ENCODE data around the gene PPP1R13B. TPM values are rescaled to one million over a fixed set of nuclear protein-coding genes. Genes with fewer than 3 reads are reported as not detected.

PPP1R13B gene
- total RNA-seq, 1 donor from 2014 or later = 39.8 TPM

DNA sequence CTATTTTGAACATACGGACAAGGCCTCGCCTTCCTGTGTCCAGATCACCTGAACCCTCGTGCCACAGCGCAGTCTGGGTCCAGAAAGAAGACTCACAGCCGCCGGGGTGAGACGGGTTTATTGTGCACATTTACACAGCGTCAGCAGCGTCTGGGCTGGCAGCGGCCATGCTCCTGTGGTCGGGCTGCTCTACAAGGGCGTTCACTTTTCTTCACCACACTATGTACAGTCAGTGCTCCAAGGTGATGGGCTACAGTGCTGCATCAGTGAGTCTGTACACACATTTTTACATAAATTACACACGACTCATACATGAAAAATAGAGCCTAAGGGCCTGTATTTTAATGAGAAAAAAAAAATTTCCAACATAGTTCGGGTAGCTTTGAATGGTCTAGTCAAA, 113.7 kb downstream of the PPP1R13B start:
- DNase-seq (ENCODE audit: extremely low read depth, low read depth, low spot score) = no peak

DNA sequence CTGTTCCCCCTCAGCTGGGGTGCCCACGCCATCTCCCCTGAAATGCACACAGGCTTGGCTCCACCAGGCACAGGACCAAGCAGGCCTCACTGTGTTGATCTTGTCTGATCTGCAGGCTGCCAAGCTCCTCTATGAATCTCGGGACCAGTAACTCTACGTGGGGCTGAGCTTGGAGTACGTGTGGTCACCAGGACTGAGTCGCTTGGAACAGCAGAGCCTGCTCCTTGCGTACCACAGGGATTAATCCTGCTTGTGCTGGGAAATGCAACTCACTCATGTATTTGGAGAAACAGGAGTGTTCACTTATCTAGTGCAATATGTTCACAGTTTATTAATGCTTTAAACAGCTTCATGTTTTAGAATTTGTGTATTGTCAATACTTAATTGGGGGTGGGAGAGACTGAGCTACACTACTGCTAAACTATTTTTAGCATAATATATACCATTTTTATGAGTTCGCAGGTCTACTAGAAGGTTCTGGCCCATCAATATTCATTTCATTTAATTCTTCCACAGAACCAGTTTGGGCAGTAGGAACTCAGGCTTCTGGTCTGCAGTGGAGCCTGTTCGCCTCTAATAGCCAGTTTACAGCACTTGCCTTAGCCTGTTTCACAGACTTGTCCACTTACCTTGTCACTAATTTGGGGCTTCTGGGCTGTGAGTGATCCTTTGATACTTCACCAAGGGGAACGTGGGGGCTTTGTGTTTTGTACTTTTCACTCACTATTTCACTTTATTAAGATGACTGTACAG, 114.3 kb downstream of the PPP1R13B start:
- no peak for DNase-seq (ENCODE audit: extremely low read depth, low read depth, low spot score)

- no peak for DNase-seq (ENCODE audit: extremely low read depth, low read depth, low spot score)
Observed at GRCh38 chr14:103731916-103732867, 115.2 kb downstream of the PPP1R13B start.

- DNase-seq (ENCODE audit: extremely low read depth, low read depth, low spot score) = no peak
Observed at GRCh38 chr14:103731481-103731880, 115.9 kb downstream of the PPP1R13B start.

GRCh38 chr14:103730490-103731035, 116.8 kb downstream of the PPP1R13B start:
- no peak for DNase-seq (ENCODE audit: extremely low read depth, low read depth, low spot score)

DNA sequence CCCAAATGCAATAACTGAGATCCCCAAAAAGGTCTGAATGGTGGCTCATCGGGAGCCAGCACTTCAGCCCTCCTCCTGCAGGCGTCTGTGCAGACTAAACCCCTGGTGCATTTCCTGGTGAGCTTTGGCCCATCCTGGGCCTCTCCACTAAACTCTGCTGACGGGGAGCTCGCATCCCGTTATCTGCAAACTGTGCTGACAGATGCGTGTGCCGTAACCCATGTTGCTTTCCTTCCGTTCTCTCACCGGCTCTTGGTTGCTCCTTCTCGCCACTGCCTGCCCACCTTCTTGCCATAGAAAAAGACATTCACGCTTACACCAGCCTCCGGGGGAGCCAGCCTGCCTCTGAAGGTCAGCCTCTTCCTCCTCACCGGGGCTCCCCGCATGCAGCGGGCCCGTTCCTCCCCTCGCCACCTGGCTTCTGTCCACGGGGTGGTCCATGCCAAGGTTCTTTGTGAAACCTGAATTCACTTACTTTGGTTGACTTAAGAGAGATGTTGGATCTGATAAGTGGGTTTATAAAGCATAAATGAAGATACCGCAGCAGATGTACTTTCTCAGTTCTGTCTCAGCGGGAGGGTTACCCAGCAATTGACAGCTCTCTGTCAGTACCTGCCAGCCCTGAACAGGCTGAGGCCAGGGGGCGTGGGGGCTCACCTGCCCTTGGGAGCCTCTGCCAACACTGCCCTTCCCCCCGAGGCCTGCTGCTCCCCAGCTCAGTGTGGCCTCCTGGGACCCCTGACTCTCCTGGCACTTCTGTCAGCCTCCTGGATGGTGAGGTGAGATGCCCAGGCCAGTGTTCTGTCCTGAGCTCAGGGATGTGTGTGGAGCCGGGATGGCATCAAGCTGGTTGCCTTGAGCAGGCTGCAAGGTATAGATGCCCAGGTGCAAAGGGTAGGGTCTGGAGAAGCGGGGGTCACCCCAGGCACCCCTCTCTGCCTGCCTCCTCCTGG, 117.6 kb downstream of the PPP1R13B start:
- no peak for DNase-seq (ENCODE audit: extremely low read depth, low read depth, low spot score)

DNA sequence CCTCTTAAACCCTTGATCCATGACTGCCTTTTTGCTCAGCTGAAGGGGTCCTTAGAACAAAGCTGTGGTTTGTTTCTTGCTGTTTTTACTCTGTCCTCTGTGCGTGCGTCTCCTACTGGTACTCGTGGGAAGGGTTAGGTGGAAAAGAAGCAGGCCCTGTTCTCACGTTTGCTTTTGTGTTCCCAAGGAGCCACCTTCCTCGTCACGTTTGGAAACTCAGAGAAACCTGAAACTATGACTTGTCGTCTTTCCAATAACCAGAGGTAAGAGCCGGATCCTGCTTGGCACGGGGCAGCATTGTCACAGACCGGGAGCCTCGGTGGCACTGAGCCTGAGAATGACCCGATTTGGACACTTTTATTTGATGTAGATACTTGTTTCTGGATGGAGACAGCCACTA, 118.7 kb downstream of the PPP1R13B start:
- DNase-seq (ENCODE audit: extremely low read depth, low read depth, low spot score) = no peak

- no peak for DNase-seq (ENCODE audit: extremely low read depth, low read depth, low spot score)
Observed at GRCh38 chr14:103728141-103728540, 119.2 kb downstream of the PPP1R13B start.

DNA sequence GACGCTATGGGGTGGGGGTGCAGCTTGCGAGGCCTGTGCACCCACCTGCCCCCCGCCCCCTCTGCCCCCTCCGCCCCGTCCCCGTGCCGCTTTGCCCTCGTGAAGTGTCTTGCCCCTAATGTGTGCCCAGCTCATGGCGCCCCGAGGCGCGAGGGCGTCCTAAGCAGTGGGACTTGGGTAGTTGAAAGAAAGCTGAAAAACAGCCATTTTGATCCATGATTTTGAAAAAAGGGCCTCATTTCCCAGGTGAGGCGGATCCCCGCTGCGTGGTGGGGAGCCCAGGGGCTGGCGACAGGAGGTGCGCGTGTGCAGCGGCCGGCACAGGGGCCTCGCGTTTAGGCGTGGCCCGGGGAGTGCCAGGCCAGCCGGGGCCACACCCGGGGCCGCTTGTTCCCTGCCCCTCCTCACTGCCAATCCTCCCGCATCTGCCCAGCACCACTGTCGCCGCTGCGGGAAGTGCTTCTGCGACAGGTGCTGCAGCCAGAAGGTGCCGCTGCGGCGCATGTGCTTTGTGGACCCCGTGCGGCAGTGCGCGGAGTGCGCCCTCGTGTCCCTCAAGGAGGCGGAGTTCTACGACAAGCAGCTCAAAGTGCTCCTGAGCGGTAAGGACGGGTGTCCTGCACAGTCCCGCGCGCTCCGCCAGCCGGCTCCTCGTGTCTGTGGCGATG, 119.9 kb downstream of the PPP1R13B start:
- no peak for DNase-seq (ENCODE audit: extremely low read depth, low read depth, low spot score)

DNA sequence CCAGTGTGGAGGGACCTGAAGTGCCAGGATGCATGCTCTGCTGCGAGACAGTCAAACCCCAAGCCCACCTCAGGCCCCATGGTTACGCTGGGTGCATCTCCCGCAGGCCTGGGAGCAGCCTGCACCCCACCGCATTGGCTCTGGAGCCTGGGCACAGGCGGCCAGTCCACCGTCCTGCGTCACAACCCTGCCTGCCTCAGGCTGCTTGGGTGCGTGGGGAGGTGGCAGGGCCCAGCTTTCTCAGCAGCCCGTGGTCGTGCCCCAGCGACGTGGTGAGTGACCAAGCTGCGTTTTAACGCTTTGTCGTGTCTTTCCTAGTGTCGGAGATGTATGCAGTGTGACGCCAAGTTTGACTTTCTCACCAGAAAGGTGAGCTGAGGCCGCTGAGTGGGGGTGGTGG, 120.9 kb downstream of the PPP1R13B start:
- no peak for DNase-seq (ENCODE audit: extremely low read depth, low read depth, low spot score)

DNA sequence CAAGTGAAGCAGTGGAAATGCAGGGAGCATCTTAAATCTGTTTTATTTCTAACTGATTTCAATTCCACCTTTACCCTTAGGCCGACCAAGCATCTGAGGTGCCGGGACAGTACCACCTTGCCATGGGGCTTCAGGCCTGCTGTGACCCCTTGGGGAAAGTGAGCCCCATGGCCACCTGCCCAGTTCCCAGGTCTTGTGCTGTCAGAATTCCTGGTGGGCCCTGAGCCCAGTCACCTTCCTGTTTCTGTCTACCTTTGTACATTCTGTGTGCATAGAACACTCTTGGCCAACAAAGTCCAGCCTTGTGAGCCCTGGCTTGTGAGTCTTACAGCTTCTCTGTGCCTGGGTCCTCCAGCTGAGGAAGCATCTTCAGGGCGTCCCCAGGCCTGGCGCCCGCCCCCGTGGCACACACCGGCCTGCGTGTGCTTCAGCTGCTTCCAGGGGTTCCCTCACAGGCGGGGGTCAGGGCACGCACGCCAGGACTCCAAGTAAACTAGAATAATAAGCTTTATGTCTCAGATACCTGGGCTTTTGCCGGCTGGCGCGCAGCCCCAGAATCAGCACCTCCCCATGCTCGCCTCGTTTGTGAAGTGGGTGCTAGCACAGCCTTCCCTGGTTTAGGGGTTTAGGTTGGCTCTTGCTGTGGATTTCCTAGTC, 121.5 kb downstream of the PPP1R13B start:
- DNase-seq (ENCODE audit: extremely low read depth, low read depth, low spot score) = no peak

- no peak for DNase-seq (ENCODE audit: extremely low read depth, low read depth, low spot score)
Observed at GRCh38 chr14:103725001-103725682, 122.2 kb downstream of the PPP1R13B start.

- no peak for DNase-seq (ENCODE audit: extremely low read depth, low read depth, low spot score)
Observed at GRCh38 chr14:103724116-103724515, 123.3 kb downstream of the PPP1R13B start.

GRCh38 chr14:103723748-103724081, 123.7 kb downstream of the PPP1R13B start:
- DNase-seq (ENCODE audit: extremely low read depth, low read depth, low spot score) = no peak

DNA sequence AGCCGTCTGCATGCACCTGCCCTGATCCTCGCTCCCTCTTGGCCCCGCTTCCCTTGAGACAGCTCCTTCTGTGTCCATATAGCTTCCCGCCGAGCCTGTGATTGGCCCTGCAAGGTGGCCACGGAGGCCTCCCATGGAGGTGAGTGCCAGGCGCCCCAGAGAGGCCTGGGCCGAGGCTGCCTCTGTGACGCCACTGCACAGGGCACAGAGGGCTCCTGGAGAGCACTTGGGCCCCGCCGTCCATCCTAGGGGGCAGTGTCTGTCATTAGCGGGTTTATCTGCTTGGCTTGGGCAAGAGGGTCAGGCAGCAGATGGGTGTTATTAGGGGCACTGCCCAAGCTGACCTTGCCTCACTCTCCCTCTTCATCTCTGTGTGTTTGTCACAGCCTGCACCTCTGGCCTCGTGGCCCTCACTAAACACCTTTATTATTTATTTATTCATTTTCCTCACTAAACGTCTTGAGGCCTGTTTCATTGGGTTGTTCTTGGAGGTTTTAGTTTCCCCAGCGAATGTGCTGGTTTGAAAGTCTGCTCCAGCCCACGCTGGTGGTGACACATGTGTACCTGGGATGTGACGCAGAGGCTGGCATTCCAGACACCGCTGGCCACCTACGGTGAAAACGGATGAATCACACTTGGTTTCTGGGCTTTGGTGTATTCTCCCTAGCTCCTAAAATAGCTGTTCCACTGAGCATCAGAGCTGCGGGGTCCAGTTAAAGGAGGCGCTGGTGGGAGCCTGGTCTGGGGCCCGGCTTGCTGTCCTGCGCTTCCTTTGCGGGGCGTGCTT, 125.8 kb downstream of the PPP1R13B start:
- no peak for DNase-seq (ENCODE audit: extremely low read depth, low read depth, low spot score)

DNA sequence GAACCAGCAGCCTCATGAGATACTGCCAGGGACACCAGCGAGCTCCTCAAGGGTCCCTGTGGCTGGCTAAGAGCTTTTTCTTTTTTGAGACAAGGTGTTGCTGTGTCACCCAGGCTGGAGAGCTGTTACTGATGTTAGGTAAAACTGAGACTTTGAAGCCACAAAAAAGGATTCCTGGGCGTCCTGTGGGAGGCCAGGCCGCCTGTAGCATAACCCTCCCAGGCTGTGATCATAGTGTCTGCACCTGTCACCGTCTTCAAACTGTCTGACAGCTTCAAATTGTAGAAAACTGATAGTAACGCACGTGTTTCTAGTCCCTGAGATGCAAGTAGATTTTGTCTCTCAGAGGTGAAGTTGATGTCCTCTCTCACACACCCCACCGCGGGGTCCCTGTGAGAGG, 127.6 kb downstream of the PPP1R13B start:
- no peak for DNase-seq (ENCODE audit: extremely low read depth, low read depth, low spot score)

DNA sequence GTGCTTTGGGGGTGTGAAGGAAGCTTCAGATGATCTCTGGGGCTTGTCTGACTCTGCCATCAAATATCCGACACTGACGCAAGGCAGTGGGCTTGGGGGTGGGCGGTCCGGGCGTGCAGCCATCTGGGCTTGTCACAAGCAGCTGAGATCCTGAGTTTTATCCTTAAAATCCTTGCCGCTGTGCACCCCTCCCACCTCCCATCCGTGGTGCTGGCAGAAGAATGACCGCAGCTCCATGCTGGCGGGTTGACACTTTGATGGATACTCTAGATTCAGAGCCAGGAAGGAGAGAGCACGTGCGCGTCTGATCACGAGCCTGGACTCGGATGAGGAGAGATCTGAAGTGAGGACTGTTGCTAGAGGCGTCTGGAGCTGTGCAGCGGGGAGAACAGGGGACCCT, 128.8 kb downstream of the PPP1R13B start:
- no peak for DNase-seq (ENCODE audit: extremely low read depth, low read depth, low spot score)

GRCh38 chr14:103716899-103717411, 130.4 kb downstream of the PPP1R13B start:
- no peak for DNase-seq (ENCODE audit: extremely low read depth, low read depth, low spot score)

Measured in glomerular endothelial cell (primary cell).